HFF-Myc (cell line): ENCODE results near the gene ETV5.

Source experiments
- DNase-seq: peaks from one replicate; pipeline ENCODE4 v3.0.0-alpha.2; 2011; ENCODE audit warnings: low read depth; ENCODE audit errors: extremely low read depth
- H3K4me3 ChIP-seq: replicated peaks from 2 replicates; pipeline ENCODE4 v1.5.1; 2011; ENCODE audit warnings: low read depth, mild to moderate bottlenecking, control low read depth, low read length
- TF ChIP-seq, protein P1 (sequence below): IDR thresholded peaks from 2 replicates; pipeline ENCODE4 v1.5.1; 2012; ENCODE audit warnings: mild to moderate bottlenecking, low read depth, low read length, control low read depth; ENCODE audit errors: missing control alignments

The ETV5 gene

DNA sequence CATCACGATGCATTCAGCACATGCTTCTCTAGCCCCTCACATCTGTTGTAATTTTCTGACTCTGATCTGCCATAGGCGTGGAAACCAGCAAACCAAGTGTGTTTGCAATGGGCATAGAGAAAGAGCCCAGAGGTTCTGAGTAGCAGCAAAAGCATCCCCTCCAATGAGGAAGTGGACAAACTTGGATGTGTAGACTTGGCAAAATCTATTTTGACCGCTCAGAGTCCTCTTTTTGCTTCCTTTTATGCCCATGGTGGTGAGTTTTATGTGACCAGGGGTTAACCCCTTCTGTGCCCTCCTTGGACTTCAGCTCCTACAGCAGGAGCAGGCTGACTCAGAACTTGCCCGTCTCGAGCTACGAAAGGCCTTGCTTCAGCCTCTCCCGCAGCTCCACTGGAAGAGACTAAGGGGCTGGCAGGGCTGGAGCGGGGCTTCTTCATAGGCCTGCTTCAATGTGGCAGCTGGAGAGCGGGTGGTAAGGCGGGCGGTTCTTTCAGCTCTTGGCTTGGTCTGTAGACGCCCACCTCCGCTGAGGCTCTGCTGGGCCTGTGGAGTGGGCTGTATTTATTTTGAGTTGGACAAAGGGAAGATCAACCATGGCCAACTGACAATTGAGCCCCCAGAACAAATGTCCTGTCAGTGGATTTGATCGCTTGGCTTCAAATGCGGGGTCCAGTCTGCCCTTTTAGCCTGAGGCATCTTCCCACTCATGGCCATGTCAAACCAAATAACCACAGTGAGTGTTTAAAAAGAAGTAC is 6.5 kb upstream of the ETV5 start:
- DNase-seq = no peak
- TF ChIP-seq, protein P1, sequence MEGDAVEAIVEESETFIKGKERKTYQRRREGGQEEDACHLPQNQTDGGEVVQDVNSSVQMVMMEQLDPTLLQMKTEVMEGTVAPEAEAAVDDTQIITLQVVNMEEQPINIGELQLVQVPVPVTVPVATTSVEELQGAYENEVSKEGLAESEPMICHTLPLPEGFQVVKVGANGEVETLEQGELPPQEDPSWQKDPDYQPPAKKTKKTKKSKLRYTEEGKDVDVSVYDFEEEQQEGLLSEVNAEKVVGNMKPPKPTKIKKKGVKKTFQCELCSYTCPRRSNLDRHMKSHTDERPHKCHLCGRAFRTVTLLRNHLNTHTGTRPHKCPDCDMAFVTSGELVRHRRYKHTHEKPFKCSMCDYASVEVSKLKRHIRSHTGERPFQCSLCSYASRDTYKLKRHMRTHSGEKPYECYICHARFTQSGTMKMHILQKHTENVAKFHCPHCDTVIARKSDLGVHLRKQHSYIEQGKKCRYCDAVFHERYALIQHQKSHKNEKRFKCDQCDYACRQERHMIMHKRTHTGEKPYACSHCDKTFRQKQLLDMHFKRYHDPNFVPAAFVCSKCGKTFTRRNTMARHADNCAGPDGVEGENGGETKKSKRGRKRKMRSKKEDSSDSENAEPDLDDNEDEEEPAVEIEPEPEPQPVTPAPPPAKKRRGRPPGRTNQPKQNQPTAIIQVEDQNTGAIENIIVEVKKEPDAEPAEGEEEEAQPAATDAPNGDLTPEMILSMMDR = no peak
- H3K4me3 ChIP-seq = no peak overlapping the region

DNA sequence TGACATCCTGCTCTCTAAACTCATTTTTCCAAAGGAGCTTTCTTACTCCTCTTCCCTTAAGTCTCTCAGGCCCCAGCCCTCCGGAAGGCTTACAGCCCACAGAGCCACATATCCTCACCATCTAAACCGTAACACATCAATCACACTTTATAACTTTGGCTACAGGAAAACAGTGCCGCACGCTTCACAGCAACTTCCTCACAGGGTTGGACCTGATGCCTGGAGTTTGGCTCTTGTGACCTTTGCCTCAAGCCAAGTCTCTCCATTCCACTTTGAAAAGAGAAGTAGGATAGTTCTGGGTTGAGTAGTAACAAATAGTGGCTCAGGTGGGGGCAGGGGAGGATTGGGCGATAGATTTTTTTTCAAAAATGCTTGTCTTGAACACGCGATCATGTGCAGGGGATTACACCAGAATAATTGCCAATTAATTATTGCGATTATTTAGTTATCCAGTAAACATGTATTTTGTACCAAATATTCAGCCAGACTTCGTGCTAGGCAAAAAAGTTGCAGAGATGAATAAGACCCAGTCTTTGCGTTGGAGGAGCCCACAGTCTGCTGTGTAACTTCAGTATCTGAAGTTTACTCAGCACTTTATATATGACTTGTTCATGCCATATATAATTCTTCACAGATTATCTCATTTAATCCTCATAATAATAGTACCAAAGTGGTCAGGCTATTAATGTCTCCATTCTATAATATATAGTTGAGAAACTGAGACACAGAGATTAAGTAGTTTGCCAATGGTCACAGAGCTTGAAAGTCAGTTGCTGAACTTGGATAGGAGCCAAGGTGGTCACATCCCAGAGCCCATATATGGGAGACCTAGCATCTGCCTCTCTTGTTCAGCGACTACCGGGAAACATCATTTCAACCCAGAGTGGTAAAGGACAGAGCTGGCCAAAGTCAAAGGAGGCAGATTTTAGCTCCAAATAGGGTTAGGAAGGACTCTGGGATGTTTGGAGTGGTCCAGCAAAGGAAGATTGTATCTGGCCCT is 2.4 kb upstream of the ETV5 start:
- H3K4me3 ChIP-seq = no peak overlapping the region
- no peak for DNase-seq
- TF ChIP-seq, protein P1 = no peak

- peak overlapping the region; percentile 55 for H3K4me3 ChIP-seq
- TF ChIP-seq, protein P1 = no peak
- DNase-seq = no peak
Observed at GRCh38 chr3:186109897-186110803, 1.3 kb upstream of the ETV5 start.

DNA sequence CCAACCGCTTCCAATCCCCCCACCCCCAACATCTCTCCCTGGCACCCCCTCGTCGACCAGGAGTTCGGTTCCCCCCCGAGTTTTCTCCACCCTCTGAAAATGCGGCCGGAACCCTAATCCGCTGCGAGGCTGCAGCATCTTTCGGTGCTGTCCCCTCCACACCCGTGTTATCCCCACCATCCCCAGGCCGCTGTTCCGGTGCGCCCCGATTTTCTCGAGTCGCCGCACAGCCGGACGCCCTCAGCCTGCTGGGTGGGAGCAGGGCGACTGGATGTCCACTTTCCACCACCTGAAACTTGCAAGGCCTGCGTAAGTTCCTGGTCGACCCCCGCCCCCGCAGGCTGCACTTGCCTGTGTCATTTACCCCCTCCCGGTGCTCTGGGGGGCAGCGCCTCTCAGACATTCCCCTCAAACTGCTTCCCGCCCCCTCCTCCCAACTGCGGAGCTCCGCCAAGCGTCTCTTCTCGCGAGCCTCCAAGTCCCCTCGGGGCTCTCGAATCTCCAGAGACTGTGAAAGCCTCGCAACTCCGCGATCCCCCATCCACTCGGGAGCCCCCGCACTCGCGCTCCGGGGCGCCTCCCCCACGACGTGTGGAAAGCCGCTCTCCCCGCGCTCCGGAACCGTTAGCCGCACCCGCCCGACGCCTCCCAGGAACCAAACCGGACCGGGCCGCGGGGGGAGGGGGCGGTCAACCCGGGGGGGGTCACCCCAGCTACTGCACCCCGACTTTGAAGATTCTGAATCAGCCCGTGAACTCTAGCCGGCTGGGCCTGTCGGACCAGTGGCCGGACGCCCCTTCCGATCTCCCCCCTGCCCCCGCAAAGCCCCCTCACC is 566 bp downstream of the ETV5 start:
- no peak for DNase-seq
- TF ChIP-seq, protein P1 = no peak
- H3K4me3 ChIP-seq = peak overlapping the region; percentile 89

GRCh38 chr3:186107215-186108105 is 1.4 kb downstream of the ETV5 start:
- TF ChIP-seq, protein P1 = no peak
- H3K4me3 ChIP-seq = peak overlapping the region; percentile 89
- DNase-seq = no peak
